Activated naive CD8-positive, alpha-beta T cell (primary cell): ENCODE measurements around the gene TRRAP.

Experiments
- H3K27ac Mint-ChIP-seq: one replicate; pipeline ENCODE4 v1.8.0; 2021; ENCODE audit warnings: mixed read lengths
- H3K27me3 Mint-ChIP-seq: one replicate; pipeline ENCODE4 v1.8.0; 2021; ENCODE audit warnings: mixed read lengths
- H3K36me3 Mint-ChIP-seq: one replicate; pipeline ENCODE4 v1.8.0; 2021; ENCODE audit warnings: mixed read lengths
- H3K4me1 Mint-ChIP-seq: one replicate; pipeline ENCODE4 v1.8.0; 2021; ENCODE audit warnings: low read depth, mixed read lengths
- H3K4me3 Mint-ChIP-seq: one replicate; pipeline ENCODE4 v1.8.0; 2021; ENCODE audit warnings: mild to moderate bottlenecking, mixed read lengths
- H3K9me3 Mint-ChIP-seq: one replicate; pipeline ENCODE4 v1.8.0; 2021; ENCODE audit warnings: low read depth, mixed read lengths

TRRAP gene

DNA sequence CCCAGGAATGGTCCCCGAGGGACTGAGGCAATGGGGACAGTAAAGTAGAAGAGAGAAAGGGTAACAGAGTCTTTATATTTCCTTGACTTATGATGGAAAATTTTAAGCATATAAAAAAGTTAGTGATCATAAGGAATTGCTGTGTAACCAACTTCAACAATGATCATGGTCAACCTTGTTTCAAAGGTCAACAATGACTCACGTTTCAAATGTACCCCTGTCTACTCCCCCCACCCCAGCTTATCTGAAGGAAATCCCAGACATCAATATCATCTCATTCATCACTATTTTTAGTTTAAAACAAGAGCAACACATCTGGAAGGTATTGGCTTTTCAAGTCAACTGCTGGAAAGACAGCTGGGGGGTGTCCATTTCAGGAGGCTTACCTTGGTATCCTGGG is 172.6 kb downstream of the TRRAP start:
- peak overlapping the region; percentile 54 for H3K27ac Mint-ChIP-seq
- H3K4me1 Mint-ChIP-seq = peaks cover 15% of the 10 kb centered on the region

DNA sequence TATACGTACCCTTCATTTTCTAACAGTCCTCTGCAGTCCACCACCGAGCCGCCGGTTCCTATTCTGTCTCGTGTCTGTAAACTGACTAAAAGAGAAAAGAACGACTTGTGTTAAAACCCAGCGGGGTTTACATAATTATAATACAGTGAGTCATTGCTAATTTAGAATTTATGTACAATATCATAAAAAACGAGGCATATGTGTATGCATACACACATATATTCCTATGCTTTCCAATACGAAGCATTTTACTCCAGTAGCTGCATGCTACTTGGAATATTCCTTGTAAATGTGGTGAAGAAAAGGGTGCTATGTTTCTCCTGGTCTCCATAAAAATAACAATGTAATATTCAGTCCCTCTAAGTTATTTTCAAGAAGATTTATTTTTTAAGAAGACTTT is 176.4 kb downstream of the TRRAP start:
- peaks cover 15% of the 10 kb centered on the region for H3K4me1 Mint-ChIP-seq
- H3K27me3 Mint-ChIP-seq = no peaks in the 10 kb centered on the region
- no peak overlapping the region for H3K27ac Mint-ChIP-seq
- peaks cover 7% of the 10 kb centered on the region for H3K36me3 Mint-ChIP-seq
- no peaks in the 10 kb centered on the region for H3K9me3 Mint-ChIP-seq
- no peak overlapping the region for H3K4me3 Mint-ChIP-seq

More for the DNA sequence above, 172.6 kb downstream of the TRRAP start:
- no peak overlapping the region for H3K4me3 Mint-ChIP-seq
- H3K9me3 Mint-ChIP-seq = no peaks in the 10 kb centered on the region
- H3K27me3 Mint-ChIP-seq = no peaks in the 10 kb centered on the region
- peaks cover 4% of the 10 kb centered on the region for H3K36me3 Mint-ChIP-seq

DNA sequence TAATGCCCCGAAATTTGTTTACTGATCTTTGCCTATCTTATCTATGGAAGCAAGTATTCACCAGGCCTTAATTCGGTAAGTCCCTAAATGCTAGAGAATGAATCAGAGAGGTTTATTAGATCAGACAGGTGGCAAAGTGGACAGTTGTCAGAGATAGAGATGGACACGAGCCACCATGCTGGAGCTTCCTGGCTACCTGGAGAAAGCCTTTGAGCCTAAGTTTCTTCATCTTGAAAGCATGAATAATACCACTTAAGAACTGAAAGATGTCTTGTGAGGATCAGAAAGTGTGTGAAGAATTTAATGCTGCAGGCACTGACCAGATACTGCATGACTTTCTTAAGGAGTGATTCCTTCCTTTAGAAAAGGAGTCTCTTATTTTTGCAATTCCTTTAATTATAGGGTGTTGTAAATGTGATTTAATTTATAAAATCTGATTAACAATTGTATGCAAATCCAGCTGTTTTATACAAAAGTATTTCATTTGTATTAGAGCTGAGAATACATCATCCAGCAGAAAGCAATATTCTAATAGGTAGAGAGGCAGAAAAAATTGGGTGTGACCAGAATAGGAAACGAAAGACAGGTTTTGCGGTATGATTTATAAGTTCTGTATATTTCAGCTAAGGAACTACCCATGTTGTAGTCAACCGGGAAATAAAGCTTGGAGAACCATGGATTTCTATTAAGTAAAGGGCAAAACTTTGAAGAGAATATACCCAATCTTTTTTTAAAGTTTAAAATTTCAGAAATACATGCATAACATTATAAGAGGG is 182.9 kb downstream of the TRRAP start:
- no peaks in the 10 kb centered on the region for H3K27me3 Mint-ChIP-seq
- H3K36me3 Mint-ChIP-seq = peaks cover 4% of the 10 kb centered on the region
- H3K4me3 Mint-ChIP-seq = no peak overlapping the region
- peak overlapping the region; percentile 13 for H3K27ac Mint-ChIP-seq
- no peaks in the 10 kb centered on the region for H3K9me3 Mint-ChIP-seq
- peaks cover 9% of the 10 kb centered on the region for H3K4me1 Mint-ChIP-seq
